ENCODE results near the gene RHOT2.

RHOT2 gene

DNA sequence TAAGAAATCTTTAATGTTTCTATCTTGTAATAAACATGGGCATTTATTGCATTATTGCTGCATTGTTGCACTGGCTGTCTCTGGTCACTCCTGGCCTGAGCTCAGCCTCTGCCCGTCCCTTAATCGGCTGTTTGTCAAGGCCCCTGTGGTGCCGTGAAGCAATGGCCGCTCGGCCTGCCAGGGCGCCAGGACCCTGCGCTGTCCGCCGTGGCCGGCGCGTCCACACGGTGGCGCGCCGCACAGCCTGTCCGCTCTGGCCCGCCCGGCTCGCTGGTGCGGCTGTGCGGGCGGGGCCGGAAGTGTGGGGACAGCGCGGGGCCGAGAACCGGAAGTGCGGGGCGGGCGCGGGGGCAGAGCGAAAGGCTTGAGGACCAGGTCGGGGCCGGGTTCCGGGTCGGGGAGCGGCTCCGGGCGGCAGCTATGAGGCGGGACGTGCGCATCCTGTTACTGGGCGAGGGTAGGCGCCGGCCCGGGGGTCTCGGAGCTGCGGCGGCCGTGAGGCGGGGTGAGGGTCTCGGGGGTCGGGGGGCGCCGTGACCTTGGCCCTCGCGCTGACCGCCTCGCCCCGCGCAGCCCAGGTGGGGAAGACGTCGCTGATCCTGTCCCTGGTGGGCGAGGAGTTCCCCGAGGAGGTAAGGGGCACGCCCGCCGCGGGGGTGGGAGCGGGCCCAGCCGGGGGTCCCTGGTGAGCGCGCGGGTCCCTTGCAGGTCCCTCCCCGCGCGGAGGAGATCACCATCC lies at the start of gene RHOT2:
RHOT2 (plus strand) TSS at position 353 of the 739 bp plus-strand sequence; CDS start at position 421, 68 bp downstream.
- DNase-seq (ENCODE audit: low spot score): peak; percentile 71

- DNase-seq (ENCODE audit: low spot score): no peak
These were observed 48.3 kb upstream of the RHOT2 start for GRCh38 chr16:619476-620100.

GRCh38 chr16:620700-621525 lies 47.0 kb upstream of the RHOT2 start:
- DNase-seq (ENCODE audit: low spot score): no peak

GRCh38 chr16:621526-622105 lies 46.3 kb upstream of the RHOT2 start:
- DNase-seq (ENCODE audit: low spot score): no peak

DNA sequence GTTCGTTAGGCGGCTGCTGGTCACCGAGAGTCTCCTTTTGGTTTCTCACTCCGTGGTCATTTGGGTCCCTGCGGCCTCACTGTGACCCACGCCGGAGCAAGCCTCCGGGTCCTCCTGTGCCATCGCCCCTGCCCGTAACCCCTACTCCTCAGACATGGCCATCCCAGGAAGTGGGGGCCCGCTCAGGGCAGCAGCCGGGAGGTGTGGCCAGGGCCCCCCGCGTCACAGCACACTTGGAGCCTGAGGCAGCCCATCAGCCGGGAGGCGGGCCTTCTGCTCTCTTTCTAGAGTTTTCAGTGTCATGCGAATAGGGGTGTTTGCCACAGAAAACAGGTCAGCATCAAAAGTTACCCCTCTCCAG lies 45.0 kb upstream of the RHOT2 start:
- DNase-seq (ENCODE audit: low spot score): no peak

DNA sequence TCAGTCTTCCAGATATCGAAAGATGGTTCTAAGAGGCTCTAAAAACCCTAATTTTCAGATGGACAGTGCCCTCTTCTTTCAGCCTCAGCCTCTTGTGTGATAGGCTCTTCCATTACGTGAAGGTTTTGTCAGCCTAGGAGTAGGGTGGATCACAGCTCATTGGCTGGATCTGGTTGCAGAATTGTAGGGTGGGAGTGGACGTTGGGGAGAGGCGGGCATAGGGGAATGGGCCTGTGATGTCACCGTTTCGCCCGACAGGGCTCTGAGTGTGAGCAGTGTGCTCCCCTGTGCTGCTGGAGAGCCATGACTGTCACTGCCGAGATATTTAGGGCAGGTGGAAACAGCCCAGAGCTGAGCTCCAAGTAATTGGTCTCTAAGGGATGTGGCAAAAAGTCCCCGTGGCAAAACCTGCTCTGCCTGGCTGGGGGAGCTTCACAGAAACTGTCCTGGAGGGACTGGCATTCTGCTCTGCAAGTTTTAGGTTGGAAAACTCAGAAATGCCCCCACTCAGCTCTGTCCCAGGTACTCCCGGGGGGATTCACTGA lies 43.3 kb upstream of the RHOT2 start:
- no peak for DNase-seq (ENCODE audit: low spot score)

DNA sequence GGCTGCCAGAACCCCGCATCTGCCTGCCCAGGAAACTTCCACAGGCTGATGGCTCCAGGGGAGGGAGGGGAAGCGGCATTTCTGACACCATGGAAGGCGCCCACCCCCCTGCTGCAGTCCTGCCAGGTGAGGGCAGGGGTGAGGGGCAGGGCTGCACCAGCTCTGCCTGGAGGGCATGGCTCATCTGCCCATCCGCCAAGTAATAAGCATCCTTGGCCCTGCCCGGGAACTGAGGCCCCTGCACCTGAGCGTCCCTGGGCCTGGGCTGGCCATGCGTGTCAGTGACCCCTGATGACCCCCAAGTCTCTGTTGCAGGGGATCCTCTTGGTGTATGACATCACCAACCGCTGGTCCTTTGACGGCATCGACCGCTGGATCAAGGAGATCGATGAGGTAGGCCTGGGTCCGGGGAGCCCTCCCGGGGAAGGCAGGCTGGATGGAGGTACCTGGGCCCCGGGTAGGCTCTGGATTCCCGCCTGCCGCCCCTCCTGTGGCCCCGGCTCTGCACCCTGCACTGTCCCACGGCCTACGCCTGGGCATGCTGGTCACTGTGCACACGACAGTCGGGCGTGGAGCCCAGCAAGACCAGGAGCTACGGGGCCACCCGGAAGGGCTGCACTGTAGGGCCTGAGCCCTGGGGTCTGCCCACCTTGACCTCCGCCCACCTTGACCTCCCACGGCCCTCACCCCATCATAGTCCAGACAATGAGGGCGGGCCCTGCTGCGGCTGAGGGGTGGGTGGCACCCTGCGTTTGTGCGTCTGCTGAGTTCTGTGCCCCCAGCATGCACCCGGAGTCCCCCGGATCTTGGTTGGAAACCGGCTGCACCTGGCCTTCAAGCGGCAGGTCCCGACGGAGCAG lies 42.6 kb upstream of the RHOT2 start:
- DNase-seq (ENCODE audit: low spot score): no peak

- no peak for DNase-seq (ENCODE audit: low spot score)
These were observed 41.8 kb upstream of the RHOT2 start for GRCh38 chr16:625977-626765.

- no peak for DNase-seq (ENCODE audit: low spot score)
These were observed 41.0 kb upstream of the RHOT2 start for GRCh38 chr16:626787-627453.

- DNase-seq (ENCODE audit: low spot score): no peak
These were observed 40.3 kb upstream of the RHOT2 start for GRCh38 chr16:627454-628239.

- DNase-seq (ENCODE audit: low spot score): no peak
These were observed 39.4 kb upstream of the RHOT2 start for GRCh38 chr16:628321-629061.

- no peak for DNase-seq (ENCODE audit: low spot score)
These were observed 38.6 kb upstream of the RHOT2 start for GRCh38 chr16:629185-629832.

DNA sequence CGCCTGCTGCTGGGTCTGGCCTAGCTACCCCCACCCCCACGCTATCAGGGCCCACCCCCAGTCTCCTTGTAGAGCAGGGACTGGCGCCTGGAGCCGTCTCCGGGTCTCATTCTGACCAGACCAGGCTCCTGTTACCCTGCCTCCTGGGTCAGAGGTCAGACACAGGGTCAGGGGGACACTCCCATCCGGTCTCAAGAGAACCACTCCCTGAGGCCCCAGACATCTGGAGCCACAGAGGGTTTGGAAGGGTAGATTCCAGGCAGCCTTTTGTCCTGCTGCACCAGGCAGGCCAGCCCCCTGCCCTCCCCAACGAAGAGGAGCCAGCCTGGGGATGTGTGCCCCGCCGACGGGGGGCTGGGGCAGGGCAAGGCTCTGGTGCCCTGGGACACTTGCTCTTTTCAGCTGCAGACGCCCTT lies 38.1 kb upstream of the RHOT2 start:
- no peak for DNase-seq (ENCODE audit: low spot score)

GRCh38 chr16:630249-630814 lies 37.6 kb upstream of the RHOT2 start:
- no peak for DNase-seq (ENCODE audit: low spot score)

DNA sequence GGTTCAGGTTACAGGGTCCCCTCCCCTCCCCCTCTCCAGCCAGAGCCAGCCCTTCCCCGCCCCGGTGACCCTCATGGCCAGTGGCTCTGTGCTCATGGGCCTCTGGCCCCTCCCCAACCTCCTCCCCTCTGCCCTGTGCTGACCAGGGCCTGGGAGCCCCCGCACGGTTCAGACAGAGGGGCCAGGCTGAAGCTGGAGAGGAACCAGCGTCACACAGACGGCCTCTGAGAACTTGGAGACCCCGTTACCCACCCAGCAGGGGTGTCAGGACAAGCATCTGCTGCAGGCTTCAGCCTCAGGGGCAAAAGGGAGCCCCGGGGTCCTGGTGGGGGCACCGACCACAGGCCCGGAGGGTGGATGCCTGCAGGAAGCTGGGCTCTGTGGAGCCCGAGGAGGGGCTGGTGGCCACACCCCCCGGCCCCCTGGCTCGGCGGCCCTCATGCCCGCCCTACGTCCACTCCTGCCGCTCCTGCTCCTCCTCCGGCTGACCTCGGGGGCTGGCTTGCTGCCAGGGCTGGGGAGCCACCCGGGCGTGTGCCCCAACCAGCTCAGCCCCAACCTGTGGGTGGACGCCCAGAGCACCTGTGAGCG lies 37.0 kb upstream of the RHOT2 start, which contains the start of gene WFIKKN1:
WFIKKN1 (plus strand) TSS at position 171 of the 591 bp plus-strand sequence; CDS start at position 440, 269 bp downstream.
- no peak for DNase-seq (ENCODE audit: low spot score)

DNA sequence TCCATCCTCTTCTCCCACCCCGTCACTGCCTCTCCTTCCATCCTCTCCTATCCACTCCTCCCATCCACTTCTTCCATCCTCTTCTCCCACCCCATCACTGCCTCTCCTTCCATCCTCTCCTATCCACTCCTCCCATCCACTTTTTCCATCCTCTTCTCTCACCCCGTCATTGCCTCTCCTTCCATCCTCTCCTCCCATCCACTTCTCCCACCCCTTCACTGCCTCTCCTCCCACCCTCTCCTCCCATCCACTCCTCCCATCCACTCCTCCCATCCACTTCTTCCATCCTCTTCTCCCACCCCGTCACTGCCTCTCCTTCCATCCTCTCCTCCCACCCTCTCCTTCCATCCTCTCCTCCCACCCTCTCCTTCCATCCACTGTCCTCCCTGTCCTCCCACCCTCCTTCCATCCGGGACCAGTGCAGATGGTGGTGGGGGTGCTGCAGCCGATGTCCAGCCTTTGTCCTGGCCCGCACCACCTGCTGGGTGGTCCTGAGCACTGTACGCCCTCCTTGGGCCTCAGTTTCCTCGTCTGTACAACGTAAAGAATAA lies 36.0 kb upstream of the RHOT2 start:
- DNase-seq (ENCODE audit: low spot score): no peak
